Activated CD4-positive, alpha-beta memory T cell treated with anti-CD3 and anti-CD28 coated beads, Interleukin-2, amount 10 ng/mL, durations not matched to agents 7 days and 5 days (primary cell): ENCODE measurements around the gene CCDC117. TPM values are rescaled to one million over a fixed set of nuclear protein-coding genes. Genes with fewer than 3 reads are reported as not detected.

ENCODE experiments used
- CTCF ChIA-PET: fragments of 350-600 bp; sonication (Branson Sonifier 250); formaldehyde crosslinking; loops from one replicate; lab custom pipeline; 2021; ENCODE audit warnings: antibody characterized with exemption, inconsistent platforms; lab: Charles Lee
- POLR2A ChIA-PET: fragments of 350-600 bp; sonication (Branson Sonifier 250); formaldehyde crosslinking; loops from one replicate; lab custom pipeline; 2021; ENCODE audit warnings: antibody characterized with exemption; lab: Charles Lee
- DNase-seq: peaks from one replicate; pipeline ENCODE4 v3.0.0-alpha.2; 2020
- H3K27ac Mint-ChIP-seq: one replicate; pipeline ENCODE4 v1.8.0; 2021; ENCODE audit warnings: mild to moderate bottlenecking, mixed read lengths
- H3K27me3 Mint-ChIP-seq: one replicate; pipeline ENCODE4 v1.8.0; 2021; ENCODE audit warnings: mixed read lengths
- H3K36me3 Mint-ChIP-seq: one replicate; pipeline ENCODE4 v1.8.0; 2021; ENCODE audit warnings: low read depth, mixed read lengths
- H3K4me1 Mint-ChIP-seq: one replicate; pipeline ENCODE4 v1.8.0; 2021; ENCODE audit warnings: mixed read lengths
- H3K4me3 Mint-ChIP-seq: one replicate; pipeline ENCODE4 v1.8.0; 2021; ENCODE audit warnings: mild to moderate bottlenecking, mixed read lengths
- H3K9me3 Mint-ChIP-seq: one replicate; pipeline ENCODE4 v1.8.0; 2021; ENCODE audit warnings: mixed read lengths
- total RNA-seq, 2 experiments: library from RNA; stranded (reverse); gene quantifications; one replicate each; pipeline ENCODE4 v1.2.3, GENCODE V29; 2021

Gene CCDC117
- total RNA-seq, 2 experiments from 2014 or later = 33.6 to 35.2 TPM

GRCh38 chr22:28812516-28812915 lies 40.0 kb downstream of the CCDC117 start:
- H3K27ac Mint-ChIP-seq = peak overlapping the region; percentile 99
- H3K9me3 Mint-ChIP-seq = no peaks in the 10 kb centered on the region
- no peak for DNase-seq
- POLR2A ChIA-PET = interaction anchor here (0.9 to 10.0 kb wide), 10 partner anchors 10 to 893 kb away, joined by 3 to 360 read pairs (median 10); partner anchors contain the start of genes CCDC117, CHEK2, HSCB and PITPNB
- peaks cover 85% of the 10 kb centered on the region for H3K4me1 Mint-ChIP-seq
- peak overlapping the region; percentile 77 for H3K4me3 Mint-ChIP-seq
- H3K36me3 Mint-ChIP-seq = peaks cover 56% of the 10 kb centered on the region
- CTCF ChIA-PET = interaction anchor here (0.5 to 5.8 kb wide), 11 partner anchors 9 to 919 kb away, joined by 3 to 52 read pairs (median 5); partner anchors contain the start of genes CCDC117 and XBP1
- H3K27me3 Mint-ChIP-seq = no peaks in the 10 kb centered on the region

- no peak overlapping the region for H3K4me3 Mint-ChIP-seq
- CTCF ChIA-PET = interaction anchor here (1.2 to 2.5 kb wide), 2 partner anchors 8 to 24 kb away, joined by 5 to 14 read pairs; no protein-coding TSS in a partner anchor
- H3K36me3 Mint-ChIP-seq = peaks cover 58% of the 10 kb centered on the region
- POLR2A ChIA-PET = interaction anchor here (1.6 to 10.0 kb wide), 4 partner anchors 8 to 453 kb away, joined by 3 to 360 read pairs (median 34); partner anchors contain the start of genes CCDC117 and XBP1
- DNase-seq = no peak
- no peaks in the 10 kb centered on the region for H3K9me3 Mint-ChIP-seq
- peak overlapping the region; percentile 99 for H3K27ac Mint-ChIP-seq
- peaks cover 87% of the 10 kb centered on the region for H3K4me1 Mint-ChIP-seq
- no peaks in the 10 kb centered on the region for H3K27me3 Mint-ChIP-seq
These were observed 41.5 kb downstream of the CCDC117 start for GRCh38 chr22:28813772-28814518.

- H3K27ac Mint-ChIP-seq = no peak overlapping the region
- no peak overlapping the region for H3K4me3 Mint-ChIP-seq
- no peak for DNase-seq
- POLR2A ChIA-PET = interaction anchor here (10.0 kb wide), 1 partner anchor 15 kb away, joined by 360 read pairs; the partner anchor contains the start of gene XBP1
- peaks cover 86% of the 10 kb centered on the region for H3K4me1 Mint-ChIP-seq
- CTCF ChIA-PET = interaction anchor here (1.0 to 1.2 kb wide), 2 partner anchors 14 to 25 kb away, joined by 4 to 5 read pairs; no protein-coding TSS in a partner anchor
- H3K36me3 Mint-ChIP-seq = peaks cover 55% of the 10 kb centered on the region
- H3K9me3 Mint-ChIP-seq = no peaks in the 10 kb centered on the region
- H3K27me3 Mint-ChIP-seq = no peaks in the 10 kb centered on the region
These were observed 42.6 kb downstream of the CCDC117 start for GRCh38 chr22:28815111-28815510.

- H3K9me3 Mint-ChIP-seq = no peaks in the 10 kb centered on the region
- H3K36me3 Mint-ChIP-seq = peaks cover 53% of the 10 kb centered on the region
- no peak for DNase-seq
- no peaks in the 10 kb centered on the region for H3K27me3 Mint-ChIP-seq
- no peak overlapping the region for H3K27ac Mint-ChIP-seq
- CTCF ChIA-PET = no interaction called here
- H3K4me3 Mint-ChIP-seq = no peak overlapping the region
- H3K4me1 Mint-ChIP-seq = peaks cover 80% of the 10 kb centered on the region
- POLR2A ChIA-PET = interaction anchor here (10.0 kb wide), 1 partner anchor 15 kb away, joined by 360 read pairs; the partner anchor contains the start of gene XBP1
These were observed 43.2 kb downstream of the CCDC117 start for GRCh38 chr22:28815729-28816128.

- Mint-ChIP-seq H3K4me3 (no peak overlapping the region), H3K4me1 (peaks cover 81% of the 10 kb centered on the region), H3K27me3 (no peaks in the 10 kb centered on the region), H3K9me3 (no peaks in the 10 kb centered on the region), H3K36me3 (peaks cover 62% of the 10 kb centered on the region), H3K27ac (no peak overlapping the region)
- DNase-seq = no peak
- CTCF ChIA-PET = no interaction called here
- POLR2A ChIA-PET = interaction anchor here (18.3 kb wide), 1 partner anchor 20 kb away, joined by 348 read pairs; the partner anchor contains the start of gene XBP1
These were observed 44.6 kb downstream of the CCDC117 start for GRCh38 chr22:28817064-28817463.

GRCh38 chr22:28817919-28818859 lies 45.7 kb downstream of the CCDC117 start:
- H3K27ac Mint-ChIP-seq = peak overlapping the region; percentile 71
- H3K4me3 Mint-ChIP-seq = peak overlapping the region; percentile 41
- H3K36me3 Mint-ChIP-seq = peaks cover 61% of the 10 kb centered on the region
- H3K4me1 Mint-ChIP-seq = peaks cover 81% of the 10 kb centered on the region
- peak; percentile 29 for DNase-seq
- H3K27me3 Mint-ChIP-seq = no peaks in the 10 kb centered on the region
- POLR2A ChIA-PET = interaction anchor here (0.9 to 18.3 kb wide), 5 partner anchors 9 to 46 kb away, joined by 3 to 348 read pairs (median 4); partner anchors contain the start of genes CCDC117 and XBP1
- CTCF ChIA-PET = interaction anchor here (1.0 to 3.0 kb wide), 5 partner anchors 11 to 222 kb away, joined by 3 to 20 read pairs (median 4); partner anchors contain the start of gene CCDC117
- no peaks in the 10 kb centered on the region for H3K9me3 Mint-ChIP-seq

GRCh38 chr22:28819253-28820096 lies 47.0 kb downstream of the CCDC117 start:
- Mint-ChIP-seq H3K4me1 (peaks cover 74% of the 10 kb centered on the region), H3K9me3 (no peaks in the 10 kb centered on the region), H3K4me3 (no peak overlapping the region), H3K27ac (peak overlapping the region; percentile 53), H3K27me3 (no peaks in the 10 kb centered on the region), H3K36me3 (peaks cover 52% of the 10 kb centered on the region)
- no peak for DNase-seq
- CTCF ChIA-PET = interaction anchor here (1.0 to 3.0 kb wide), 3 partner anchors 10 to 221 kb away, joined by 3 to 20 read pairs (median 3); partner anchors contain the start of gene CCDC117
- POLR2A ChIA-PET = interaction anchor here (0.9 to 18.3 kb wide), 6 partner anchors 8 to 47 kb away, joined by 3 to 348 read pairs (median 4); partner anchors contain the start of genes CCDC117 and XBP1

- no peak for DNase-seq
- peak overlapping the region; percentile 26 for H3K27ac Mint-ChIP-seq
- no peaks in the 10 kb centered on the region for H3K9me3 Mint-ChIP-seq
- H3K36me3 Mint-ChIP-seq = peaks cover 46% of the 10 kb centered on the region
- ChIA-PET CTCF (interaction anchor here (0.8 to 3.0 kb wide), 2 partner anchors 8 to 12 kb away, joined by 3 to 20 read pairs; no protein-coding TSS in a partner anchor), POLR2A (interaction anchor here (0.6 to 18.3 kb wide), 3 partner anchors 9 to 81 kb away, joined by 3 to 348 read pairs (median 55); partner anchors contain the start of gene XBP1)
- H3K27me3 Mint-ChIP-seq = no peaks in the 10 kb centered on the region
- no peak overlapping the region for H3K4me3 Mint-ChIP-seq
- H3K4me1 Mint-ChIP-seq = peaks cover 64% of the 10 kb centered on the region
These were observed 48.4 kb downstream of the CCDC117 start for GRCh38 chr22:28820885-28821284.

- Mint-ChIP-seq H3K4me3 (no peak overlapping the region), H3K27me3 (no peaks in the 10 kb centered on the region), H3K36me3 (peaks cover 50% of the 10 kb centered on the region), H3K4me1 (peaks cover 67% of the 10 kb centered on the region), H3K27ac (peak overlapping the region; percentile 94), H3K9me3 (no peaks in the 10 kb centered on the region)
- no peak for DNase-seq
- ChIA-PET CTCF (interaction anchor here (2.1 kb wide), 1 partner anchor 9 kb away, joined by 14 read pairs; no protein-coding TSS in a partner anchor), POLR2A (interaction anchor here (3.7 to 18.3 kb wide), 2 partner anchors 9 to 25 kb away, joined by 55 to 348 read pairs; partner anchors contain the start of gene XBP1)
These were observed 49.0 kb downstream of the CCDC117 start for GRCh38 chr22:28821452-28821851.

GRCh38 chr22:28822930-28823551 lies 50.5 kb downstream of the CCDC117 start:
- peaks cover 67% of the 10 kb centered on the region for H3K4me1 Mint-ChIP-seq
- H3K9me3 Mint-ChIP-seq = no peaks in the 10 kb centered on the region
- H3K4me3 Mint-ChIP-seq = no peak overlapping the region
- H3K36me3 Mint-ChIP-seq = peaks cover 49% of the 10 kb centered on the region
- peak; percentile 60 for DNase-seq
- no peaks in the 10 kb centered on the region for H3K27me3 Mint-ChIP-seq
- CTCF ChIA-PET = interaction anchor here (1.0 to 2.1 kb wide), 4 partner anchors 11 to 222 kb away, joined by 3 to 14 read pairs (median 5); partner anchors contain the start of gene XBP1
- POLR2A ChIA-PET = interaction anchor here (1.0 to 18.3 kb wide), 5 partner anchors 11 to 444 kb away, joined by 3 to 348 read pairs (median 5); partner anchors contain the start of genes CHEK2, HSCB and XBP1
- H3K27ac Mint-ChIP-seq = peak overlapping the region; percentile 94
